OCI-LY3 (cell line): Measurements from ENCODE around the gene ANKFN1.

Experiments
- EZH2phosphoT487 ChIP-seq: fragments of 200-600 bp; shearing (Covaris generic); IDR thresholded peaks from 2 replicates; pipeline ENCODE4 v1.6.1; 2018; ENCODE audit warnings: antibody characterized with exemption, mixed run types, low read depth
- TF ChIP-seq, protein P1 (sequence below): fragments of 200-600, 300-600 bp; sonication (generic); IDR thresholded peaks from 2 replicates; pipeline ENCODE4 v1.5.1; 2014; ENCODE audit warnings: antibody characterized with exemption, low read length, low read depth

DNA sequence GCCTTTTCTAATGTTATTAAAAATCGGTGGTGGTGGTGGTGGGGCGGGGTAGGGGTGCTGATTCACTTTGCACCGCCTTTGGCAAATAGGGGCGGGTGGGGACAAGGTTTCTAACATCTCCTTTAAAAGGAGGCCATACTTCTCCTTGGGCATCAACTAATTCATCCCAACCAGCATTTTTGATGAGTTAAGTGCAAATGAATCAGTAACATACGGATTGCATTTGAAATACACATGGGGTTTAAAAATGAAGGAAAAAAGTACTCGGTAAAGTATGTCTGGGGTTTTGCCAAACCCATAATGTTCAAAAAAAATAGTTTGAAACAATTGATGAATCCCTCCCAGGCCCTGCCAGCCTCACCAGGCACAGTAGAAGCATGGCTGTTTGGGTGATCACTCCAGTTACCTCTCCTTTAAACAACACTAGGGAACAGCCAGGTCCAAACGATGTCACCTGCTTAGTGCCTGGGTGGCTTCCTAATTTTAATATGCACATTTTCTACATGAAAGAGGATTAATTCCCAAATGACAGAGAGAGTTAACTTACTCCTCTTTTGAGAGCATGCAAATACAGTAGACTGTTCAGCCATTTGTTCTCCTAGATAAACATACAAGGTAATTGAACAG is 107.2 kb downstream of the ANKFN1 start:
- TF ChIP-seq, protein P1, sequence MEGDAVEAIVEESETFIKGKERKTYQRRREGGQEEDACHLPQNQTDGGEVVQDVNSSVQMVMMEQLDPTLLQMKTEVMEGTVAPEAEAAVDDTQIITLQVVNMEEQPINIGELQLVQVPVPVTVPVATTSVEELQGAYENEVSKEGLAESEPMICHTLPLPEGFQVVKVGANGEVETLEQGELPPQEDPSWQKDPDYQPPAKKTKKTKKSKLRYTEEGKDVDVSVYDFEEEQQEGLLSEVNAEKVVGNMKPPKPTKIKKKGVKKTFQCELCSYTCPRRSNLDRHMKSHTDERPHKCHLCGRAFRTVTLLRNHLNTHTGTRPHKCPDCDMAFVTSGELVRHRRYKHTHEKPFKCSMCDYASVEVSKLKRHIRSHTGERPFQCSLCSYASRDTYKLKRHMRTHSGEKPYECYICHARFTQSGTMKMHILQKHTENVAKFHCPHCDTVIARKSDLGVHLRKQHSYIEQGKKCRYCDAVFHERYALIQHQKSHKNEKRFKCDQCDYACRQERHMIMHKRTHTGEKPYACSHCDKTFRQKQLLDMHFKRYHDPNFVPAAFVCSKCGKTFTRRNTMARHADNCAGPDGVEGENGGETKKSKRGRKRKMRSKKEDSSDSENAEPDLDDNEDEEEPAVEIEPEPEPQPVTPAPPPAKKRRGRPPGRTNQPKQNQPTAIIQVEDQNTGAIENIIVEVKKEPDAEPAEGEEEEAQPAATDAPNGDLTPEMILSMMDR: no peak
- no peak for TF ChIP-seq EZH2phosphoT487
